T47D (cell line): Measurements from ENCODE around the gene RSAD1.

ENCODE experiments used
- DNase-seq, 2 experiments: peaks; one replicate each; pipeline versions ENCODE4 v3.0.0 to v3.0.0-alpha.2; 2011 to 2012; ENCODE audit warnings: low read depth in 1 of 2, low spot score in 1 of 2
- JUND ChIP-seq: IDR thresholded peaks from 2 replicates; pipeline ENCODE4 v1.6.1; 2012; ENCODE audit warnings: low read depth
- in situ Hi-C: cut with HindIII; loops from 2 replicates; pipeline ENCODE4 v1.10.0; 2016; ENCODE audit warnings: low sequenced_read_pairs, low pct_unique_long_range_greater_than_20kb

The RSAD1 gene

DNA sequence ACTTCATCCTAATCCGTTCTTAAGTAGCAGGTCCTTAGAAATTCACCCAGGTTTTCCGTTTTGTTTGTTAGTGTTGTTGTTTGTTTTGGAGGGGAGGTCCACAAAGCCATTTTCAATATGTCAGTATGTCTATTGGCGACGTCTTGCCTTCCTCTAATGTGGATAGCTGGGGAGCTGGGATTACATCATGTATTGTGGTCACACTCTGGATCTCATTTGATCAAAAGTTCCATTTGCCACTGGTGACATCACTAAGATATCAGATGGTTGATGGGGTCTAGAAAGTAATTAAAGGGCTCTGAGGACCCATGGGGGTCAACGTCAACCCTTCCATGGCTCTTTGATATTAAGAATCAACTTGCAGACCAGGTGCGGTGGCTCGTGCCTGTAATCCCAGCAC lies 51.2 kb downstream of the RSAD1 start:
- no peak for TF ChIP-seq JUND
- DNase-seq: no peak
- in situ Hi-C loops: no loop called here

DNA sequence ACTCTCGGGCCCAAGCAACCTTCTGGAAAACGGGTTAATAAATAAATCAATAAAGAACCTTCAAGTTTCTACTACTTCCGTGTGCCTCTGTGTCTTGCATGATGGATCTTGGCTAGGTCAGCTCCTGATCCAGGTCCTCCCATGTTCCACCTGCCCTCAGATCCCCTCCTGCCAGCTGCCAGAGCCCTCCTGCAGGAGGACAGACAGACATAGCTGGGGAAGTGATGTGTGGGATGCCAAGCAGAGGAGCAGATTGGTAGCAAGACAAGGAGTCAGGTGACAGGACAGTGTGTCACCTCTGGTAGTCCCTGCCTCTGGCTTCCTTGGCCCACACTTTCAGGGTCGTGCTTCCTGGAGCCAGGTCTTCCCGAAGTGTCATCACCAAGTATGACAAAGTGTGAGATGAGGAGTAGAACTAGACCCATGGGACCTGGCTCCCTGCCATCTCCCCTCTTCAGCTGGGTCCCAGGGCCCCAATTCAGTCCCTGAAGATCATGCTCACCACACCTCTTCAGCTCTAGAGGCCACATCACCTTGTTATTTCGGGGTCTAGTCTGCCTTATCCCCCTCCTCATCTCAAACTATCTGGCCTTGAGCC lies 52.9 kb downstream of the RSAD1 start:
- no peak for TF ChIP-seq JUND
- no peak for DNase-seq
- in situ Hi-C loops: no loop called here

- no peak for TF ChIP-seq JUND
- in situ Hi-C loops: no loop called here
- peak; percentile 94 for DNase-seq
These were observed 53.9 kb downstream of the RSAD1 start, which contains the start of gene EPN3 for GRCh38 chr17:50532452-50533024. TSS of gene EPN3 (plus strand) at chr17:50532735. CDS start at chr17:50536557, 3,822 bp downstream.

DNA sequence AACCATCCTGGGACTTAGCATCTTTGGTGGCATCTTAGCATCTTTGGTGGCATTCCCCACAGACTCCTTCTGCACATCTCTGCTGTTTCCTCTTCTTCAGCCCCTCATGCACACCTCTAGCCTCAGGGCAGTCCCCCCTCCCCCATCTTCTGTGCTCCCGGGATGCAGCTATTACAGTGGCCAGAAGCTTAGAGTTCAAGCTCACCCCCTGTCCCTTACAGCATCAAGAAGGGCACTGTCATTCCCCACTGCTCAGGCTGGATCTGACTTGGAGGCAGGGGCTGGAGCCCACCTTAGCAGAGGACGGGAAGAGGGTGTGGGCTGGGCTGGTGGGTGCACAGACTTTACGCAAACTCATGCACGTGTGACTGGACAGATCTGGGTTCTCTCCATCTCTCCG lies 54.5 kb downstream of the RSAD1 start:
- DNase-seq: no peak
- in situ Hi-C loops: no loop called here
- TF ChIP-seq JUND: no peak

DNA sequence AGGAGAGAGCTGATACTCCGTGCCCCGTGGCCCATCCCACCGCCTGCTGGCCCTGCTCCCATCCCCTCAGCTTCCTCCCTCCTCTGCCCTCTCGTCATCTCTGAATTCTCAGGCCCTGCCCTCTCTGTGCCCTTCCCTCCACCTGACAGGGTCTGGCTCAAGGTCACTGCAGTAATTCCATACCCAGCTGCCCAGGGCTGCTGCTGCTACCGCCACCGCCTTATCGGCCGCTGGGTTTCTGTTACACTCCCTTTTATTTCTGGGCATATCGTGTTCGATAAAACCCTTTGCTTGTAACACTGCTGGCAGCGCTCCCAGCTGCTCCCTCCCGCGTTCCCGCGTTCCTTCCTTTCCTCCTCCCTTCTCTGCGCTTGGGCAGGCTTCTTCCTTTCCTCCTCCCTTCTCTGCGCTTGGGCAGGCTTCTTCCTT lies 55.1 kb downstream of the RSAD1 start:
- DNase-seq: no peak
- in situ Hi-C loops: no loop called here

GRCh38 chr17:50534222-50534978 lies 55.7 kb downstream of the RSAD1 start:
- in situ Hi-C loops: no loop called here
- TF ChIP-seq JUND: no peak
- peak; percentile 91 to 95 for DNase-seq

More for the DNA sequence above, 55.1 kb downstream of the RSAD1 start:
- no peak for TF ChIP-seq JUND

DNA sequence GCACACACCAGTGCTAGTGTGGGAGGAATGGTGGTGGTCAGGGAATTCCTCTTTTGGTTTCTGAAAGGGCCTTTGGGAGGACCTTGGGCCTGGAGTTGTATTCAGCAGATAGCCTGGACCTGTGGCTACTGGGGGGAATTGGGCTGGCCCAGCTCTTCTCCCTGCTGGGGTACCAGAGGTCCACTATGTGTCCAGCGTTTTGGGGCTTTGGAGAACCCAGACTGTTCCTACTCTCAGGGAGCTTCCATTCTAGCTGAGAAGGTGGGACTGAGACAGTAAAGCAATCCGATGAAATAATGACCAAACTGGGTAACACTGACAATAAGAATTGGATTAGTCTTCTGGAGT lies 56.3 kb downstream of the RSAD1 start:
- no peak for TF ChIP-seq JUND
- in situ Hi-C loops: no loop called here
- no peak for DNase-seq

GRCh38 chr17:50535407-50535806 lies 56.7 kb downstream of the RSAD1 start:
- in situ Hi-C loops: no loop called here
- TF ChIP-seq JUND: no peak
- no peak for DNase-seq
